Measurements from ENCODE around the gene CHST12.

DNA sequence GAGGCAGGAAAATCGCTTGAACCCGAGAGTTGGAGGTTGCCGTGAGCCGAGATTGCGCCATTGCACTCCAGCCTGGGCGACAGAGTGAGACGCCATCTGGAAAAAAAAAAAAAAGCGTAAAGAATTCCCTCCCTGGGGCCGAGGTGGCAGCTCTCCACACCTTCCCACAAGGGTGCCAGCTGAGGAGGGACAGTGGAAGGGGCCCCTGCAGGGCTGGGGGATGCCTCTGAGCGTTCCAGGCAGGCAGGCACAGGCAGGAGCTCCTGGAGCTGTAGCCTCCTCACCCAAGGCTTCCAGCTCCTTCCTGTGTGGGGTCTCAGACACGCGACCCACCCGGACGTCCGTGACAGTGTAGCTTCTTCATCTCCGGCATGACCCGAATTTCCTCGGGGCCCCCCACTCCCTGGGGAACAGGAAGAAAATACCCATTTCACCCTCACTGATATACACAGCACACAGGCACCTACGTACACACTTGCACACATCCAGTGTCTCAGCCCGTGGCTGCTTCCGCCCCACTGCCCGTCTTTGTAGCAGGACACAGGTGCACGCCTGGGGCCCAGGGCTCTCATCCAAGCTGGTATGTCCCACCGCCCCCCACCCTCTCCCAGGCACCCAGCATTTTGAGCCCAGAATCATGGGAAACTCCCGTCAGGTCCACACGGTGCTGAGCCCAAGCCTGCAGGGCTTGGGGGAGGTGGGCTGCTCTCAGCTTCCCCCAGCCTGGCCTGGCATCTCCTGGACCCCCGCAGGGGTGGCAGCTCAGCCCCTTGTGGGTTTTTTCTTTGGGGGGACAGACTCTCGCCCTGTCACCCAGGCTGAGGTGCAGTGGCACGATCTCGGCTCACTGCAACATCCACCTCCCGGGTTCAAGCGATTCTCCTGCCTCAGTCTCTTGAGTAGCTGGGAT, 47.0 kb downstream of the CHST12 start:
- TF ChIP-seq, protein P1, sequence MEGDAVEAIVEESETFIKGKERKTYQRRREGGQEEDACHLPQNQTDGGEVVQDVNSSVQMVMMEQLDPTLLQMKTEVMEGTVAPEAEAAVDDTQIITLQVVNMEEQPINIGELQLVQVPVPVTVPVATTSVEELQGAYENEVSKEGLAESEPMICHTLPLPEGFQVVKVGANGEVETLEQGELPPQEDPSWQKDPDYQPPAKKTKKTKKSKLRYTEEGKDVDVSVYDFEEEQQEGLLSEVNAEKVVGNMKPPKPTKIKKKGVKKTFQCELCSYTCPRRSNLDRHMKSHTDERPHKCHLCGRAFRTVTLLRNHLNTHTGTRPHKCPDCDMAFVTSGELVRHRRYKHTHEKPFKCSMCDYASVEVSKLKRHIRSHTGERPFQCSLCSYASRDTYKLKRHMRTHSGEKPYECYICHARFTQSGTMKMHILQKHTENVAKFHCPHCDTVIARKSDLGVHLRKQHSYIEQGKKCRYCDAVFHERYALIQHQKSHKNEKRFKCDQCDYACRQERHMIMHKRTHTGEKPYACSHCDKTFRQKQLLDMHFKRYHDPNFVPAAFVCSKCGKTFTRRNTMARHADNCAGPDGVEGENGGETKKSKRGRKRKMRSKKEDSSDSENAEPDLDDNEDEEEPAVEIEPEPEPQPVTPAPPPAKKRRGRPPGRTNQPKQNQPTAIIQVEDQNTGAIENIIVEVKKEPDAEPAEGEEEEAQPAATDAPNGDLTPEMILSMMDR (conservative IDR thresholded peaks at IDR 0.05; ENCODE audit: low read length): no peak
- no peak for TF ChIP-seq EZH2phosphoT487 (IDR thresholded peaks at IDR 0.05; ENCODE audit: borderline replicate concordance, low read depth, low read length)
